Breast epithelium (tissue), 4 donors: ENCODE measurements around the gene PBOV1. TPM values are rescaled to one million over a fixed set of nuclear protein-coding genes. Genes with fewer than 3 reads are reported as not detected.

Experiments
- DNase-seq, 2 donors: peaks; one replicate each; pipeline ENCODE4 v3.0.0-alpha.2; 2019; ENCODE audit warnings: low spot score in 2 of 2
- H3K27ac ChIP-seq, 2 donors: fragments of 200-600 bp; sonication (generic) in 1 of 2; one replicate each; pipeline ENCODE4 v1.5.1; 2016 to 2019; ENCODE audit warnings: mild to moderate bottlenecking in 1 of 2
- H3K27me3 ChIP-seq, 2 donors: fragments of 200-600 bp; sonication (generic) in 1 of 2; one replicate each; pipeline versions ENCODE4 v1.5.1 to v1.6.0; 2017 to 2019; ENCODE audit warnings: control low read depth in 1 of 2, mild to moderate bottlenecking in 1 of 2
- H3K36me3 ChIP-seq: fragments of 200-600 bp; one replicate; pipeline ENCODE4 v1.5.1; 2019
- H3K4me1 ChIP-seq, 2 donors: fragments of 200-600 bp; sonication (generic); one replicate each; pipeline ENCODE4 v1.5.1; 2016 to 2019; ENCODE audit warnings: control low read depth in 1 of 2
- H3K4me3 ChIP-seq, 3 donors: fragments of 200-600 bp; sonication (generic); 1 replicate in 2 of 3; 2 replicates in 1 of 3; pipeline ENCODE4 v1.5.1; 2016 to 2019; ENCODE audit warnings: mild to moderate bottlenecking in 3 of 3, moderate library complexity in 2 of 3
- H3K9me3 ChIP-seq, 2 donors: fragments of 200-600 bp; sonication (generic) in 1 of 2; one replicate each; pipeline ENCODE4 v1.5.1; 2016 to 2019; ENCODE audit warnings: control low read depth in 1 of 2
- CTCF ChIP-seq, 3 donors: fragments of 450-650 bp; IDR thresholded peaks; one replicate each; pipeline ENCODE4 v1.5.1; 2016 to 2017; ENCODE audit warnings: antibody characterized with exemption in 3 of 3, mild to moderate bottlenecking in 3 of 3, moderate library complexity in 3 of 3
- POLR2A ChIP-seq: fragments of 450-650 bp; IDR thresholded peaks from one replicate; pipeline ENCODE4 v1.6.1; 2016; ENCODE audit warnings: antibody characterized with exemption, mild to moderate bottlenecking, moderate library complexity
- POLR2AphosphoS5 ChIP-seq, 3 donors: sonication (generic); formaldehyde crosslinking; IDR thresholded peaks; one replicate each; pipeline ENCODE4 v1.6.1; 2017; ENCODE audit warnings: antibody characterized with exemption in 3 of 3
- intact Hi-C: fragments of 100-400 bp; cut with DNase I; formaldehyde crosslinking; loops from one replicate; pipeline ENCODE4 v1.15.1; 2023; ENCODE audit warnings: low total_unique reads
- total RNA-seq, 3 donors: library from RNA; depleted of rRNA; stranded (reverse); fragments of >200 nt; gene quantifications; one replicate each; pipeline ENCODE4 v1.1.0, GENCODE V29; 2016

Gene PBOV1
- total RNA-seq, 3 donors from 2014 or later: not detected

- intact Hi-C loops: no loop called here
- no peak for DNase-seq
- TF ChIP-seq CTCF (IDR thresholded peaks at IDR 0.05): no peak
- no peak for TF ChIP-seq POLR2A
Observed at GRCh38 chr6:138176652-138177232, 41.5 kb downstream of the PBOV1 start.

DNA sequence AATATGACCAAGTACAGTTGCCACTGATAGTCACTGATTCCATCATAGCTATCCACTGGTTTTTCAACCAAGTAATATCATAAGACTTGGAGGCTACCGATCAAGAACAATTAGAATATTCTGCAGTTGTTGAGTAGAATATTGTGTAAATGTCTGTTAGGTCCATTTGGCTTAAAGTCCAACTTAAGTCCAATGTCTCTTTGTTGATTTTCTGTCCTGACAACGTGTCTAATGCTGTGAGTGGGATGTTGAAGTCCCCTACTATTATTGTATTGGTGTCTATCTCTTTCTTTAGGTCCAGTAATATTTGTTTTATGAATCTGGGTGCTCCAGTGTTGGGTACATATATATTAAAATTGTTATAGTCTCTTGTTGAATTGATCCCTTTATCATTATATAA lies 42.7 kb downstream of the PBOV1 start:
- Histone ChIP-seq H3K27ac (no peak overlapping the region), H3K9me3 (peaks cover 21 to 28% of the 10 kb centered on the region in 2 donors), H3K4me1 (no peaks in the 10 kb centered on the region), H3K36me3 (no peaks in the 10 kb centered on the region), H3K27me3 (no peaks in the 10 kb centered on the region), H3K4me3 (no peak overlapping the region)
- no peak for TF ChIP-seq POLR2A
- no peak for TF ChIP-seq CTCF (IDR thresholded peaks at IDR 0.05)
- no peak for TF ChIP-seq POLR2AphosphoS5 (IDR thresholded peaks at IDR 0.05)
- intact Hi-C loops: no loop called here
- no peak for DNase-seq

More at GRCh38 chr6:138176652-138177232, 41.5 kb downstream of the PBOV1 start:
- Histone ChIP-seq H3K4me1 (no peaks in the 10 kb centered on the region), H3K27me3 (no peaks in the 10 kb centered on the region), H3K27ac (no peak overlapping the region), H3K4me3 (no peak overlapping the region), H3K36me3 (no peaks in the 10 kb centered on the region), H3K9me3 (peaks cover 21 to 28% of the 10 kb centered on the region in 2 donors)

Other genes with a start within 250 kb of the PBOV1 start
- 100 to 1,000 TPM in 1 of 3 donors, 10 to 100 TPM in 2; 62.9 to 176 (median 82.3) TPM for gene PERP, start 111.1 kb downstream of the PBOV1 start, total RNA-seq
- gene ARFGEF3, start 56.6 kb downstream of the PBOV1 start, total RNA-seq: 10 to 100 TPM in 2 of 3 donors, 1 to 10 TPM in 1; 1.9 to 28.1 (median 22.0) TPM
- not detected for gene SMIM28, start 159.4 kb upstream of the PBOV1 start, total RNA-seq
- gene HEBP2, start 185.7 kb upstream of the PBOV1 start, total RNA-seq: 100 to 1,000 TPM in 1 of 3 donors, 10 to 100 TPM in 2; 66.2 to 321 (median 72.6) TPM